HL-60 (cell line): ENCODE data around the gene BCL2.

Source experiments
- DNase-seq, 2 experiments: peaks; one replicate each; pipeline ENCODE4 v3.0.0-alpha.2; 2010 to 2020; ENCODE audit warnings: low read depth in 1 of 2, low spot score in 1 of 2
- H3K27ac ChIP-seq: fragments of 250-450 bp; sonication (Bioruptor Pico); replicated peaks from 2 replicates; pipeline ENCODE4 v1.5.1; 2020; ENCODE audit warnings: mild to moderate bottlenecking, moderate library complexity
- H3K27me3 ChIP-seq: fragments of 250-450 bp; sonication (Bioruptor Pico); 2 replicates; pipeline ENCODE4 v1.5.1; 2021; ENCODE audit warnings: mild to moderate bottlenecking, moderate library complexity; ENCODE audit not compliant: insufficient read depth, poor library complexity, severe bottlenecking
- H3K4me3 ChIP-seq: replicated peaks from 2 replicates; pipeline ENCODE4 v1.5.1; 2011; ENCODE audit warnings: mild to moderate bottlenecking, control low read depth, low read length; ENCODE audit not compliant: insufficient read depth
- GABPA ChIP-seq: IDR thresholded peaks from 2 replicates; pipeline ENCODE4 v1.6.1; 2012; ENCODE audit warnings: low read depth
- POLR2AphosphoS5 ChIP-seq: IDR thresholded peaks from 2 replicates; pipeline ENCODE4 v1.6.1; 2012; ENCODE audit warnings: low read depth
- SPI1 ChIP-seq: IDR thresholded peaks from 2 replicates; pipeline ENCODE4 v1.6.1; 2012; ENCODE audit warnings: low read depth, mild to moderate bottlenecking, borderline replicate concordance
- TF ChIP-seq, protein P1 (sequence below): IDR thresholded peaks from 2 replicates; pipeline ENCODE4 v1.6.1; 2012; ENCODE audit warnings: low read depth; ENCODE audit not compliant: insufficient replicate concordance
- TF ChIP-seq, protein P2 (sequence below): IDR thresholded peaks from one replicate; pipeline ENCODE4 v1.5.1; 2011; ENCODE audit warnings: low read length, control low read depth, inconsistent platforms; ENCODE audit not compliant: insufficient read depth

Gene BCL2

DNA sequence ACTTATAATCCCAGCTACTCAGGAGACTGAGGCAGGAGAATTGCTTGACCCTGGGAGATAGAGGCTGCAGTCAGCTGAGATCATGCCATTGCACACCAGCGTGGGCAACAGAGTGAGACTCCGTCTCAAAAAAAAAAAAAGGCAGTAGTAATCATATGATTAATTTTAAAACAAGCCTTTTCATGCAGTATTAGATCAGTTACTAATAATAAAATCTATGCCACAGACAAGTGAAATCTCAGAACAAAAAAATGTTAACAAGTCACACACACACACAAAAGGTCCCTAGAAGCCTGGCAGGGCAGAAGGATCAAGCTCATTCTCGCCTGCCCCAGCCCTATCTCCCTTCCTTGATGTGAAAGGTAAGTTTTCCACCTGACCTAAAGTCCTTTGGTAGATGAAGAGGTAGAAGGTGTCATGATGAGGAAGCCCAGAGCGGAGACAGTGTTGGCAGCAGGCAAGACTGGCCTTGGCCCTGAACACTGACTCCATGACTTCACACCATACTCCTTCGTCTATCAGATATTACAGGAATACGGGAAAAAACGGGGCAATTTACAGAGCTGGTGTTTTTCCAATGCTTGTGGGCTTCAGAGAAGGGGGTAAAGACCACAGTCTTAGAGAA is 36.8 kb upstream of the BCL2 start:
- no peak for TF ChIP-seq POLR2AphosphoS5
- TF ChIP-seq, protein P1, sequence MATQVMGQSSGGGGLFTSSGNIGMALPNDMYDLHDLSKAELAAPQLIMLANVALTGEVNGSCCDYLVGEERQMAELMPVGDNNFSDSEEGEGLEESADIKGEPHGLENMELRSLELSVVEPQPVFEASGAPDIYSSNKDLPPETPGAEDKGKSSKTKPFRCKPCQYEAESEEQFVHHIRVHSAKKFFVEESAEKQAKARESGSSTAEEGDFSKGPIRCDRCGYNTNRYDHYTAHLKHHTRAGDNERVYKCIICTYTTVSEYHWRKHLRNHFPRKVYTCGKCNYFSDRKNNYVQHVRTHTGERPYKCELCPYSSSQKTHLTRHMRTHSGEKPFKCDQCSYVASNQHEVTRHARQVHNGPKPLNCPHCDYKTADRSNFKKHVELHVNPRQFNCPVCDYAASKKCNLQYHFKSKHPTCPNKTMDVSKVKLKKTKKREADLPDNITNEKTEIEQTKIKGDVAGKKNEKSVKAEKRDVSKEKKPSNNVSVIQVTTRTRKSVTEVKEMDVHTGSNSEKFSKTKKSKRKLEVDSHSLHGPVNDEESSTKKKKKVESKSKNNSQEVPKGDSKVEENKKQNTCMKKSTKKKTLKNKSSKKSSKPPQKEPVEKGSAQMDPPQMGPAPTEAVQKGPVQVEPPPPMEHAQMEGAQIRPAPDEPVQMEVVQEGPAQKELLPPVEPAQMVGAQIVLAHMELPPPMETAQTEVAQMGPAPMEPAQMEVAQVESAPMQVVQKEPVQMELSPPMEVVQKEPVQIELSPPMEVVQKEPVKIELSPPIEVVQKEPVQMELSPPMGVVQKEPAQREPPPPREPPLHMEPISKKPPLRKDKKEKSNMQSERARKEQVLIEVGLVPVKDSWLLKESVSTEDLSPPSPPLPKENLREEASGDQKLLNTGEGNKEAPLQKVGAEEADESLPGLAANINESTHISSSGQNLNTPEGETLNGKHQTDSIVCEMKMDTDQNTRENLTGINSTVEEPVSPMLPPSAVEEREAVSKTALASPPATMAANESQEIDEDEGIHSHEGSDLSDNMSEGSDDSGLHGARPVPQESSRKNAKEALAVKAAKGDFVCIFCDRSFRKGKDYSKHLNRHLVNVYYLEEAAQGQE = no peak
- no peak for TF ChIP-seq SPI1
- TF ChIP-seq GABPA = no peak
- TF ChIP-seq, protein P2, sequence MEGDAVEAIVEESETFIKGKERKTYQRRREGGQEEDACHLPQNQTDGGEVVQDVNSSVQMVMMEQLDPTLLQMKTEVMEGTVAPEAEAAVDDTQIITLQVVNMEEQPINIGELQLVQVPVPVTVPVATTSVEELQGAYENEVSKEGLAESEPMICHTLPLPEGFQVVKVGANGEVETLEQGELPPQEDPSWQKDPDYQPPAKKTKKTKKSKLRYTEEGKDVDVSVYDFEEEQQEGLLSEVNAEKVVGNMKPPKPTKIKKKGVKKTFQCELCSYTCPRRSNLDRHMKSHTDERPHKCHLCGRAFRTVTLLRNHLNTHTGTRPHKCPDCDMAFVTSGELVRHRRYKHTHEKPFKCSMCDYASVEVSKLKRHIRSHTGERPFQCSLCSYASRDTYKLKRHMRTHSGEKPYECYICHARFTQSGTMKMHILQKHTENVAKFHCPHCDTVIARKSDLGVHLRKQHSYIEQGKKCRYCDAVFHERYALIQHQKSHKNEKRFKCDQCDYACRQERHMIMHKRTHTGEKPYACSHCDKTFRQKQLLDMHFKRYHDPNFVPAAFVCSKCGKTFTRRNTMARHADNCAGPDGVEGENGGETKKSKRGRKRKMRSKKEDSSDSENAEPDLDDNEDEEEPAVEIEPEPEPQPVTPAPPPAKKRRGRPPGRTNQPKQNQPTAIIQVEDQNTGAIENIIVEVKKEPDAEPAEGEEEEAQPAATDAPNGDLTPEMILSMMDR = no peak
- no peak overlapping the region for H3K4me3 ChIP-seq
- no peak overlapping the region for H3K27ac ChIP-seq
- no peaks in the 10 kb centered on the region for H3K27me3 ChIP-seq
- DNase-seq = no peak

DNA sequence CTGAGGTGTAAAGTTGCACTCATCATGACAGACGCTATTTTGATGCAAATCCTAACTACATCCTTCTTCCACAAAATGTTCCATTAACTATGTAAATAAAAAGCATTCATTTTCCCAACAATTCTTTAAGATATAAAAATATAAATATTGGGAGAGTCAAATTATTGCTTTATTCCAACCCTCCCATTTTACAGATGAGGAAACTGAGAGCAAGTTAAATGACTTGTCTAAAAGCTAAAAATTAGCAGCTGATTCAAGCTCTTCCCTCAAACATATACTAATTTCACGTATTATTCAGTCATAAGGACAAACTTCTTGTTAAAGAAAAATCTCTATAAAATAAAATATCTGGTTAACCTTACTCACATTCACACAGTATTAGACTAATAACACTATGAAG is 30.7 kb upstream of the BCL2 start:
- DNase-seq = no peak
- no peak overlapping the region for H3K27ac ChIP-seq
- no peaks in the 10 kb centered on the region for H3K27me3 ChIP-seq
- H3K4me3 ChIP-seq = no peak overlapping the region
- no peak for TF ChIP-seq POLR2AphosphoS5
- no peak for TF ChIP-seq GABPA

DNA sequence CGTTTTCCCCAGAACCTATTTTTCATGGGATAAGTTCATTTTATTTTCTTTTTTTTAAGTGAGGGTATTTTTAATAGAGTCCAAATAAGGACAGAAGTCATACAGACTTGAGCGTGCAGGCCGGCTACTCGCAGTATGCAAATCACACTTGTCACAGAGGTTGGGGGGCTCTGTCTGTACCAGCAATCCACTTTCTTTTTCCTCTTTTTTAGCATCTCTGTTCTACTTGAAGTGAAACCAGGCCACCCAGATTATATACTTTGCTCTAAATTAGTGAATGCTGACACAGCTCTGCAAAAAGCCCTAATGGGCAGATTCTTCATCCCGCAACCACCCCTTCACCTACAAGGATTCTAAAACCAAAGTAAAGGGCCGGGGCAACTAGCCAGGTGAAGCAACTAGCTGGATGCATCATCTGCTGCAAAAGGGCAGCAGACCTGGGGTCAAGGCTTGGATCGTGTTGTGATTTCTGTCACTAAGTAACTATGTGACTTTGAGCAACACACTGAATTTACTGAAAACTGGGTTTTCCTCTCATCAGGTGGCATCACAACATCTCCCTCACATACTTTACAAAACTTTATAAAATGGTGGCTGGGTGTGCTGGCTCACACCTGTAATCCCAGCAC is 29.1 kb upstream of the BCL2 start:
- Histone ChIP-seq H3K27me3 (no peaks in the 10 kb centered on the region), H3K4me3 (no peak overlapping the region), H3K27ac (no peak overlapping the region)
- TF ChIP-seq, protein P1 = no peak
- TF ChIP-seq SPI1 (no peak), GABPA (no peak), POLR2AphosphoS5 (no peak)
- TF ChIP-seq, protein P2 = no peak
- no peak for DNase-seq

DNA sequence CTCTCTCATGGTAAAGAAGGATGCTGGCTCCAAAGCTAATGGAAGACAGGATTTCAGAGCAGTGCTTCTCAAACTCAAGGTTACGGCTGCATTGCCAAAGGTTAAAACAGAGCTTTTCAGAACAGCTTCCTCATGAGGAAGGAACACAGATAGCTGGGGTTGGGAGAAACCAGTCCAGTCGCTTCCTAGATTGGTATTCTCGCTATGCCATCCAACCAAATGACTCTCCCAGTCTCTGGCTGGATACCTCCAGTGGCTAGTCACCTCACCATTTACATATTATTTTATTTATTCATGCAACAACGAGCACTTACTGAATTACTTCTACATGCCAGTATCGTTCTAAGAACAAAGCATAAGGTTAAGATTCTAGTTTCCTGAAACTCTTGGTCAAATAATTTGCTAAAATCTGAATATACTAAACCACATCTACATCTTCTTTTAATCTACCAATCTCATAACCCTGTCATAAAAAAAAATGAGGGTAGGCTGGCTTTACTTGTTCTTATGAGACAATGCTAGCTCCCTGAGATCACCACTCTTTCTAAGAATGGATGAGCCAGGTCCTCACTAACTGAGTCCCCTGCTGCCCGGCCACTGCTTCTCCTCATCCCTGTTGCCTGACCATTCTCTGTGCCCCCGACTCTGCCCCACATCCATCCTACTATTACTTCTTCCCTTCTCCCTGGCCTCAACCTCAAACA is 27.1 kb upstream of the BCL2 start:
- Histone ChIP-seq H3K27ac (no peak overlapping the region), H3K27me3 (no peaks in the 10 kb centered on the region), H3K4me3 (no peak overlapping the region)
- no peak for DNase-seq
- TF ChIP-seq POLR2AphosphoS5 (no peak), GABPA (no peak), SPI1 (no peak)
- TF ChIP-seq, protein P1 = no peak
- TF ChIP-seq, protein P2 = no peak
